A549 (cell line): Measurements from ENCODE around the gene CFAP61.

Source experiments
- EP300 ChIP-seq, 2 experiments: fragments of >200 bp; sonication (Bioruptor Twin); formaldehyde crosslinking; IDR thresholded peaks; 2 replicates in 1 of 2; 3 replicates in 1 of 2; pipeline ENCODE4 v1.6.1; 2016 to 2017
- TF ChIP-seq, protein P1 (sequence below): fragments of >200 bp; sonication (Bioruptor Twin); formaldehyde crosslinking; IDR thresholded peaks from 3 replicates; pipeline ENCODE4 v1.5.1; 2016

DNA sequence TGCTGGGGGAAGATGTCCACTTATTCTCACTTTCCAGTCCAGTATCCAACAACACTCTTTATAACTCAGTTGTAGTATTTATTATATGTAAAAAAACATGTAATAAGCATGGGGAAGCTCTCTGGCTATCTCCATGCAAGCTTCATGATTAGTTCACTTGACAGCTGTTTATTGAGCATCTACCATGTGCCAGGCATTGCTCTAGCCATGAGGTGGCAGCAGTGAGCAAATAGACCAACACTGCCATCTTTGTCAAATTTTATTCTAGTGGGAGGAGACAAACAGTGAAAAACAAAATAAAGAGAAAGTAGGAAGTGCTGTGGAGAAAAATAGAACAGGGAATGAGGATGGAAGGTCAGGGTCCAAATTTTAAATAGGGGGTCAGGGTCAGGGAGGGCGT lies 131.8 kb downstream of the CFAP61 start:
- TF ChIP-seq, protein P1, sequence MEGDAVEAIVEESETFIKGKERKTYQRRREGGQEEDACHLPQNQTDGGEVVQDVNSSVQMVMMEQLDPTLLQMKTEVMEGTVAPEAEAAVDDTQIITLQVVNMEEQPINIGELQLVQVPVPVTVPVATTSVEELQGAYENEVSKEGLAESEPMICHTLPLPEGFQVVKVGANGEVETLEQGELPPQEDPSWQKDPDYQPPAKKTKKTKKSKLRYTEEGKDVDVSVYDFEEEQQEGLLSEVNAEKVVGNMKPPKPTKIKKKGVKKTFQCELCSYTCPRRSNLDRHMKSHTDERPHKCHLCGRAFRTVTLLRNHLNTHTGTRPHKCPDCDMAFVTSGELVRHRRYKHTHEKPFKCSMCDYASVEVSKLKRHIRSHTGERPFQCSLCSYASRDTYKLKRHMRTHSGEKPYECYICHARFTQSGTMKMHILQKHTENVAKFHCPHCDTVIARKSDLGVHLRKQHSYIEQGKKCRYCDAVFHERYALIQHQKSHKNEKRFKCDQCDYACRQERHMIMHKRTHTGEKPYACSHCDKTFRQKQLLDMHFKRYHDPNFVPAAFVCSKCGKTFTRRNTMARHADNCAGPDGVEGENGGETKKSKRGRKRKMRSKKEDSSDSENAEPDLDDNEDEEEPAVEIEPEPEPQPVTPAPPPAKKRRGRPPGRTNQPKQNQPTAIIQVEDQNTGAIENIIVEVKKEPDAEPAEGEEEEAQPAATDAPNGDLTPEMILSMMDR: peak; percentile 27; the same call in 1 of the 3 replicates
- no peak for TF ChIP-seq EP300 (IDR thresholded peaks at IDR 0.05)
